H1 (cell line): Measurements from ENCODE around the gene FCN3. TPM values are rescaled to one million over a fixed set of nuclear protein-coding genes. Genes with fewer than 3 reads are reported as not detected.

Experiments
- CTCF ChIA-PET: fragments of 300-600 bp; sonication (Branson Sonifier 250); formaldehyde crosslinking; loops from one replicate; lab custom pipeline; 2021; ENCODE audit not compliant: partially characterized antibody; lab: Charles Lee
- POLR2A ChIA-PET: fragments of 300-600 bp; sonication (Branson Sonifier 250); formaldehyde crosslinking; loops from one replicate; lab custom pipeline; 2021; ENCODE audit warnings: inconsistent platforms; ENCODE audit not compliant: partially characterized antibody; lab: Charles Lee
- DNase-seq, 2 experiments: peaks; one replicate each; pipeline versions ENCODE4 v3.0.0 to v3.0.0-alpha.2; 2010 to 2022; ENCODE audit warnings: low spot score in 2 of 2, low read depth in 1 of 2, mixed read lengths in 1 of 2
- FAIRE-seq: peaks from 2 replicates; lab custom pipeline; 2011; peaks lifted over from hg19 to GRCh38; lab: Jason Lieb, UNC
- H2AFZ ChIP-seq: 2 replicates; pipeline ENCODE4 v1.8.1; 2012; ENCODE audit warnings: low read length, inconsistent platforms
- H2AK5ac ChIP-seq: 2 replicates; pipeline ENCODE4 v1.6.1; 2013; ENCODE audit warnings: low read depth, low read length
- H2BK120ac ChIP-seq: replicated peaks from 2 replicates; pipeline ENCODE3; 2013; ENCODE audit warnings: low read depth, low read length, inconsistent platforms
- H2BK12ac ChIP-seq: 2 replicates; pipeline ENCODE4 v1.6.1; 2013; ENCODE audit warnings: low read depth, low read length
- H2BK15ac ChIP-seq: 2 replicates; pipeline ENCODE4 v1.6.1; 2013; ENCODE audit warnings: low read length
- H2BK20ac ChIP-seq: 2 replicates; pipeline ENCODE4 v1.6.1; 2013; ENCODE audit warnings: low read length
- H2BK5ac ChIP-seq: 2 replicates; pipeline ENCODE4 v1.6.1; 2013; ENCODE audit warnings: low read depth, low read length
- H3K14ac ChIP-seq: 2 replicates; pipeline ENCODE4 v1.6.1; 2013; ENCODE audit warnings: inconsistent platforms; ENCODE audit not compliant: insufficient read length
- H3K18ac ChIP-seq: 2 replicates; pipeline ENCODE4 v1.6.1; 2013; ENCODE audit warnings: low read length; ENCODE audit errors: extremely low read depth
- H3K23ac ChIP-seq: 2 replicates; pipeline ENCODE4 v1.6.1; 2013; ENCODE audit warnings: inconsistent platforms; ENCODE audit not compliant: insufficient read length
- H3K23me2 ChIP-seq: 2 replicates; pipeline ENCODE4 v1.6.1; 2013; ENCODE audit warnings: low read depth, low read length
- H3K27ac ChIP-seq: 2 replicates; pipeline ENCODE4 v1.6.1; 2011; ENCODE audit warnings: low read depth, low read length, inconsistent platforms
- H3K27me3 ChIP-seq, 4 experiments: replicated peaks in 1 of 4; 1 replicate in 1 of 4; 2 replicates in 3 of 4; pipeline versions ENCODE4 v1.6.1 to v1.8.1; 2011 to 2013; ENCODE audit warnings: low read length in 3 of 4, mild to moderate bottlenecking in 3 of 4, inconsistent platforms in 2 of 4, mixed read lengths in 2 of 4, moderate library complexity in 1 of 4; ENCODE audit not compliant: control insufficient read depth in 3 of 4, insufficient read depth in 3 of 4; ENCODE audit errors: extremely low read depth in 1 of 4
- H3K36me3 ChIP-seq, 4 experiments: 2 replicates each; pipeline versions ENCODE4 v1.6.1 to v1.8.1; 2011 to 2013; ENCODE audit warnings: mild to moderate bottlenecking in 4 of 4, low read length in 3 of 4, moderate library complexity in 2 of 4, control low read depth in 1 of 4, inconsistent platforms in 1 of 4; ENCODE audit not compliant: insufficient read depth in 4 of 4, control insufficient read depth in 2 of 4
- H3K4ac ChIP-seq: replicated peaks from 2 replicates; pipeline ENCODE3; 2013; ENCODE audit warnings: low read length, low read depth, mixed read lengths, inconsistent platforms; ENCODE audit not compliant: insufficient read length
- H3K4me1 ChIP-seq, 4 experiments: replicated peaks in 1 of 4; 1 replicate in 1 of 4; 2 replicates in 3 of 4; pipeline versions ENCODE4 v1.6.1 to v1.8.1; 2011 to 2013; ENCODE audit warnings: low read length in 3 of 4, inconsistent platforms in 2 of 4, mixed read lengths in 1 of 4; ENCODE audit not compliant: insufficient read depth in 4 of 4, control insufficient read depth in 3 of 4
- H3K4me2 ChIP-seq, 2 experiments: 2 replicates each; pipeline versions ENCODE4 v1.6.1 to v1.8.1; 2011 to 2013; ENCODE audit warnings: low read depth in 2 of 2, low read length in 2 of 2, control low read depth in 1 of 2, inconsistent platforms in 1 of 2, mild to moderate bottlenecking in 1 of 2; ENCODE audit not compliant: insufficient read depth in 1 of 2
- H3K4me3 ChIP-seq, 4 experiments: fragments of 200-600, 300-600 bp in 1 of 4; sonication (generic), shearing (Covaris generic), sonication (Bioruptor Twin) in 1 of 4; 2 replicates each; pipeline versions ENCODE4 v1.5.1 to v1.8.1; 2011 to 2016; ENCODE audit warnings: low read length in 4 of 4, low read depth in 3 of 4, control low read depth in 2 of 4, inconsistent platforms in 2 of 4, mild to moderate bottlenecking in 2 of 4, mixed read lengths in 1 of 4, moderate library complexity in 1 of 4; ENCODE audit not compliant: insufficient read depth in 2 of 4; ENCODE audit errors: extremely low read depth in 1 of 4
- H3K56ac ChIP-seq: replicated peaks from 2 replicates; pipeline ENCODE3; 2013; ENCODE audit warnings: low read depth, mild to moderate bottlenecking, mixed read lengths, low read length, inconsistent platforms; ENCODE audit not compliant: insufficient read length
- H3K79me1 ChIP-seq: 2 replicates; pipeline ENCODE4 v1.6.1; 2013; ENCODE audit warnings: low read depth, low read length, control low read depth
- H3K79me2 ChIP-seq, 2 experiments: 2 replicates each; pipeline versions ENCODE4 v1.6.1 to v1.8.1; 2012 to 2013; ENCODE audit warnings: low read length in 2 of 2, mild to moderate bottlenecking in 2 of 2, inconsistent platforms in 1 of 2; ENCODE audit not compliant: insufficient read depth in 2 of 2, control insufficient read depth in 1 of 2
- H3K9ac ChIP-seq, 4 experiments: replicated peaks in 1 of 4; 1 replicate in 1 of 4; 2 replicates in 3 of 4; pipeline versions ENCODE4 v1.6.1 to v1.8.1; 2011 to 2013; ENCODE audit warnings: low read depth in 3 of 4, low read length in 3 of 4, control low read depth in 2 of 4, mild to moderate bottlenecking in 2 of 4, moderate library complexity in 2 of 4, inconsistent platforms in 1 of 4; ENCODE audit errors: extremely low read depth in 1 of 4
- H3K9me3 ChIP-seq, 2 experiments: 2 replicates each; pipeline versions ENCODE4 v1.6.1 to v1.8.1; 2012 to 2013; ENCODE audit warnings: mild to moderate bottlenecking in 2 of 2, moderate library complexity in 2 of 2, control low read depth in 1 of 2, inconsistent platforms in 1 of 2, low read depth in 1 of 2, low read length in 1 of 2, mixed read lengths in 1 of 2; ENCODE audit not compliant: insufficient read depth in 2 of 2
- H4K20me1 ChIP-seq, 2 experiments: replicated peaks in 1 of 2; 2 replicates each; pipeline versions ENCODE3 to v1.8.1; 2011 to 2013; ENCODE audit warnings: inconsistent platforms in 2 of 2, low read length in 2 of 2, mild to moderate bottlenecking in 1 of 2; ENCODE audit not compliant: insufficient read depth in 2 of 2, control insufficient read depth in 1 of 2
- H4K5ac ChIP-seq: 2 replicates; pipeline ENCODE4 v1.6.1; 2013; ENCODE audit warnings: low read length, low read depth, mixed read lengths, inconsistent platforms; ENCODE audit not compliant: insufficient read length
- H4K8ac ChIP-seq: 2 replicates; pipeline ENCODE4 v1.8.0; 2013; ENCODE audit warnings: mild to moderate bottlenecking, moderate library complexity, low read length, inconsistent platforms; ENCODE audit not compliant: insufficient read depth; ENCODE audit errors: extremely low read depth
- H4K91ac ChIP-seq: replicated peaks from 2 replicates; pipeline ENCODE3; 2013; ENCODE audit warnings: low read length, mixed read lengths, inconsistent platforms; ENCODE audit not compliant: insufficient read length
- ATF2 ChIP-seq: IDR thresholded peaks from 2 replicates; pipeline ENCODE4 v1.6.1; 2012; ENCODE audit warnings: low read length, inconsistent platforms
- EZH2 ChIP-seq: fragments of 200-600 bp; sonication (generic); IDR thresholded peaks from 2 replicates; pipeline ENCODE4 v1.7.1; 2012; ENCODE audit warnings: low read depth, mild to moderate bottlenecking, moderate library complexity, low read length, inconsistent platforms; ENCODE audit not compliant: severe bottlenecking
- KDM4A ChIP-seq: IDR thresholded peaks from one replicate; pipeline ENCODE4 v1.7.1; 2012; ENCODE audit warnings: low read depth, mild to moderate bottlenecking, moderate library complexity, low read length, inconsistent platforms; ENCODE audit not compliant: severe bottlenecking
- SUZ12 ChIP-seq: fragments of 200-600 bp; sonication (generic); IDR thresholded peaks from 2 replicates; pipeline ENCODE4 v1.6.1; 2012; ENCODE audit warnings: mild to moderate bottlenecking, inconsistent platforms, low read length, moderate library complexity, mixed read lengths
- WGBS, 2 experiments: shearing (Covaris generic) in 1 of 2; methylation state at CpG; one replicate each; pipeline versions ENCODE4 v1.1.6 to v1.1.7; 2013 to 2015; ENCODE audit warnings: low lambda C conversion rate in 2 of 2, mixed read lengths in 2 of 2, inconsistent platforms in 1 of 2, low coverage in 1 of 2, missing lambda C conversion rate in 1 of 2; ENCODE audit not compliant: insufficient replicate concordance in 2 of 2, insufficient coverage in 1 of 2, insufficient read length in 1 of 2; ENCODE audit errors: extremely low coverage in 1 of 2, missing lambda C conversion rate in 1 of 2; 5-methylcytosine and 5-hydroxymethylcytosine counted together
- polyA plus RNA-seq, 7 experiments: library from polyadenylated mRNA; depleted of rRNA in 3 of 7; stranded (reverse) in 5 of 7; unstranded in 2 of 7; fragments of >200 nt in 5 of 7; fragments of 200-250 nt in 2 of 7; gene quantifications; 1 replicate in 5 of 7; 2 replicates in 1 of 7; 4 replicates in 1 of 7; pipeline versions ENCODE4 v1.2.1 to v1.2.3, GENCODE V29; 2011 to 2013; ENCODE audit warnings: missing spikeins in 2 of 7, mixed read lengths in 2 of 7
- total RNA-seq: library from RNA; stranded (reverse); fragmentation: NEBNext Ultra II Directional; extraction: Animal tissue kit (Norgen Biotek cat#: 25700); gene quantifications from 2 replicates; pipeline ENCODE4 v1.2.1, GENCODE V29; 2021

Gene FCN3
- total and polyA plus RNA-seq, 2 of the 8 experiments (the other 6 are each of a cell fraction or from before 2014, with no cell fraction given), result 0.30 to 0.57 TPM

DNA sequence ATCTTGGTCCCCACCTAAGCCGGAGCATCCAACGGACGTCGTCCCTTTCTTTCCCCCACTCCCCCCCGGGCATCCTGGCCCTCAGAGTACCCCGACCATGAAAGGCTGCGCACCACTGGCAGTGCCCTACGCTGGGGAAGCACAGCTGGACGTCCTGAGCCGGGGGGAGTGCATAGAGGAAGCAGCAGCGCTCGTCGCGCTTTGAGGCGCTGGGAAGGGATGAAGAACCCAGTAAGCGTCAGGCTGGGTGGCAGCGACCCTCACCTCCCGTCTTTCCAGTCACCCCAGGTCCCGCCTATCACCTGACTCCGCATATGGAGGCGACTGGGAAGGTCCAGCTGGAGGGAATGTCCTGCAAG lies 13.6 kb downstream of the FCN3 start:
- H3K27me3 ChIP-seq, result peaks cover 12 to 47% (median 36%) of the 10 kb centered on the region in 4 experiments
- no peak overlapping the region for H3K23ac ChIP-seq
- H4K5ac ChIP-seq, result no peak overlapping the region
- H4K91ac ChIP-seq, result no peak overlapping the region
- peak overlapping the region; percentile 16; the same call in 1 of the 2 replicates for H2BK15ac ChIP-seq
- peaks cover 14% of the 10 kb centered on the region for H3K23me2 ChIP-seq
- FAIRE-seq (no peak), DNase-seq (no peak)
- TF ChIP-seq KDM4A (peak; percentile 6), EZH2 (peak; percentile 22), SUZ12 (0 out of 2 replicates have a peak, but pooled peaks have one; percentile 42), ATF2 (no peak)
- no peak overlapping the region for H3K9ac ChIP-seq
- no peak overlapping the region for H2BK20ac ChIP-seq
- peak overlapping the region; percentile 14 for H3K4ac ChIP-seq
- H2BK5ac ChIP-seq, result 0 out of 2 replicates have a peak overlapping the region, but pooled peaks have one; percentile 35
- peak overlapping the region; percentile 50; the same call in 1 of the 2 replicates for H2BK12ac ChIP-seq
- H3K4me2 ChIP-seq, result peak overlapping the region; percentile 83 to 84
- H2AK5ac ChIP-seq, result no peak overlapping the region
- no peak overlapping the region for H3K14ac ChIP-seq
- H3K4me3 ChIP-seq, result peak overlapping the region; percentile 55 to 89 (median 66)
- CTCF ChIA-PET, result interaction anchor here (0.7 to 28.8 kb wide), 8 partner anchors 9 to 245 kb away, joined by 3 to 625 read pairs (median 26); partner anchors contain the start of genes CD164L2, FCN3 and GPR3
- peaks cover 3 to 22% (median 12%) of the 10 kb centered on the region in 4 experiments for H3K4me1 ChIP-seq
- H3K9me3 ChIP-seq, result no peaks in the 10 kb centered on the region
- H4K8ac ChIP-seq, result no peak overlapping the region; the same call in 1 of the 2 replicates
- no peaks in the 10 kb centered on the region for H3K79me1 ChIP-seq
- WGBS, 2 experiments, result 11% methylated on average over 21 of the region's 21 CpGs; no CpG with 5 or more reads in 1 of the 2 experiments
- H3K56ac ChIP-seq, result no peak overlapping the region
- no peak overlapping the region for H3K27ac ChIP-seq
- POLR2A ChIA-PET, result interaction anchor here (0.9 to 10.3 kb wide), 4 partner anchors 8 to 327 kb away, joined by 3 to 101 read pairs (median 4); no protein-coding TSS in a partner anchor
- peak overlapping the region; percentile 87; the same call in 1 of the 2 replicates for H3K18ac ChIP-seq
- no peak overlapping the region for H2BK120ac ChIP-seq
- H2AFZ ChIP-seq, result 0 out of 2 replicates have a peak overlapping the region, but pooled peaks have one; percentile 84
- peaks cover 0 to 11% of the 10 kb centered on the region in 2 experiments for H4K20me1 ChIP-seq
- no peaks in the 10 kb centered on the region for H3K36me3 ChIP-seq
- no peaks in the 10 kb centered on the region for H3K79me2 ChIP-seq
